ENCODE results near the gene BORA. TPM values are rescaled to one million over a fixed set of nuclear protein-coding genes. Genes with fewer than 3 reads are reported as not detected.
"Not testable (repeated sequence)": the region's sequence is repeated elsewhere in the genome, so short reads cannot be mapped to it uniquely, and the experiment has no call there.

BORA gene
- total and polyA plus RNA-seq, 8 donors: 2.0 to 8.5 (median 3.4) TPM

DNA sequence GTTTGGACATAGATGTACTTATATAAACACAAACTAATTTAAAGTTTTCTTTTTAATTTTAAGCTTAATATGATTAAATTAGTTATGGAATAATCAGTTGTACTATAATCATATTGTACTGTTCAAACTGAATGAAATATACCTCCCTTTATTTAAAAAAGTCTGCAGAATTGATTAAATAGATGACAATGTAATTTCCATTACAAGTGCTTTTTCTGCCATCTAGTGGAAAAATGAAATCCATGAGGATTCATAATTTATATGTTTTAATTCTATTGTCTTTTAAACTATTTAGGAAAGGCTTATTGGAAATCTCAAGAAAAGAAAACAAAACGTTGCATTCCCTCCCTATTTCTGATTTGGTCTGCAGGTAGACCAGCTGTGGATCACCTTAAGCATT, 31.1 kb upstream of the BORA start:
- Histone ChIP-seq H3K36me3 (no peaks in the 10 kb centered on the region), H3K4me3 (no peak overlapping the region), H3K27ac (no peak overlapping the region), H3K9me3 (peaks cover 0 to 8% (median 6%) of the 10 kb centered on the region in 4 donors), H3K4me1 (no peaks in the 10 kb centered on the region), H3K27me3 (no peaks in the 10 kb centered on the region)
- intact Hi-C loops (cut with DNase I; ENCODE audit: low total_unique reads): no loop called here
- TF ChIP-seq, protein P1, sequence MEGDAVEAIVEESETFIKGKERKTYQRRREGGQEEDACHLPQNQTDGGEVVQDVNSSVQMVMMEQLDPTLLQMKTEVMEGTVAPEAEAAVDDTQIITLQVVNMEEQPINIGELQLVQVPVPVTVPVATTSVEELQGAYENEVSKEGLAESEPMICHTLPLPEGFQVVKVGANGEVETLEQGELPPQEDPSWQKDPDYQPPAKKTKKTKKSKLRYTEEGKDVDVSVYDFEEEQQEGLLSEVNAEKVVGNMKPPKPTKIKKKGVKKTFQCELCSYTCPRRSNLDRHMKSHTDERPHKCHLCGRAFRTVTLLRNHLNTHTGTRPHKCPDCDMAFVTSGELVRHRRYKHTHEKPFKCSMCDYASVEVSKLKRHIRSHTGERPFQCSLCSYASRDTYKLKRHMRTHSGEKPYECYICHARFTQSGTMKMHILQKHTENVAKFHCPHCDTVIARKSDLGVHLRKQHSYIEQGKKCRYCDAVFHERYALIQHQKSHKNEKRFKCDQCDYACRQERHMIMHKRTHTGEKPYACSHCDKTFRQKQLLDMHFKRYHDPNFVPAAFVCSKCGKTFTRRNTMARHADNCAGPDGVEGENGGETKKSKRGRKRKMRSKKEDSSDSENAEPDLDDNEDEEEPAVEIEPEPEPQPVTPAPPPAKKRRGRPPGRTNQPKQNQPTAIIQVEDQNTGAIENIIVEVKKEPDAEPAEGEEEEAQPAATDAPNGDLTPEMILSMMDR (IDR thresholded peaks at IDR 0.05): peak in 1 of 7 experiments; percentile 31
- TF ChIP-seq POLR2AphosphoS5 (IDR thresholded peaks at IDR 0.05) (no peak), EP300 (IDR thresholded peaks at IDR 0.05) (no peak)
- 0 to 9% (median 6%) methylated on average over 1 of the region's 1 CpG for WGBS, 5 donors
- DNase-seq: peak in 1 of 2 donors; percentile 10

DNA sequence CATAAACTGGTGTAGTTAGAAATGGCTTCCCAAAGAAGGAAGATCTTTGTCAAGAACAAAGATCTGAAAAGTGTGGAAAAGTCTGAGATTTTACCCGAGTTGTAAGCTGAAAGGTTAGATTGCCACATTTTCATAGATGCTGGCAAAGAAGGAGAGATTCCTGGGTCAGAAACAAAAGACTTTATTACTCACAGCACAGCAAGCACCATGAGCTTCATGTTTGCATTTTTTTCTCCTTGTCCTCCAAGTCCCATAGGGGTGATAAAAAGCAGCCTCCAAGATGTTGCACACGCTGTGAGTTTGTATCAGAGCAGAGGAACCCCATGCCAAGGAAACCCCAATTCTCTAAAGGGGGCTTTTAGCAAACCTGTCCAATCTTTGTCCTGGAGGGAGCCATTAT, 29.6 kb upstream of the BORA start:
- Histone ChIP-seq H3K27ac (no peak overlapping the region), H3K36me3 (no peaks in the 10 kb centered on the region), H3K9me3 (peaks cover 0 to 1% (median under 1%) of the 10 kb centered on the region in 4 donors), H3K27me3 (no peaks in the 10 kb centered on the region), H3K4me3 (no peak overlapping the region), H3K4me1 (no peaks in the 10 kb centered on the region)
- no peak for DNase-seq
- intact Hi-C loops (cut with DNase I; ENCODE audit: low total_unique reads): no loop called here
- TF ChIP-seq EP300 (IDR thresholded peaks at IDR 0.05): no peak
- no peak for TF ChIP-seq POLR2AphosphoS5 (IDR thresholded peaks at IDR 0.05)
- no peak for TF ChIP-seq POLR2A (IDR thresholded peaks at IDR 0.05)
- TF ChIP-seq, protein P1 (IDR thresholded peaks at IDR 0.05): no peak
- 75 to 86% (median 79%) methylated on average over 2 of the region's 2 CpGs for WGBS, 5 donors

DNA sequence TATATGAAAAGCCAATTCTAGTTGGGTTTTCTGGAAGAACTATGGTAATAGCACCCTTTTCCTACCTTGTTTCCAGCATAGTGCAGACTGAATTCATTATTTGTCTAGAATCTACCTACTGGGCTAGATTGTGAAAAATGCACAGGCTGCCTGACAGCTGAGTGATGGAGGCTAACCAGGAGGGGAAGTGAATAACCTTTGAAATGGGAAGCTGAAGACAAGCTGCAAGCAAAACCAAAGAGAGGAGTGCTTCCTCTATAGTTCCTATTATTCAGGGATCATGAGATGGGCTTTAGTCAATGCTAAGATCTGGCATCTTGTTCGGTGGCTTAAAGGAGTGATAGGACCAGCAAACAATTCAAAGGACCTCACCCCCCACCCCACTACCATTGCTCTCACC, 27.2 kb upstream of the BORA start:
- no peaks in the 10 kb centered on the region for H3K4me1 ChIP-seq
- H3K36me3 ChIP-seq: peaks cover 0 to under 1% (median under 1%) of the 10 kb centered on the region in 4 donors
- intact Hi-C loops (cut with DNase I; ENCODE audit: low total_unique reads): no loop called here
- no peak for TF ChIP-seq POLR2A (IDR thresholded peaks at IDR 0.05)
- TF ChIP-seq, protein P1 (IDR thresholded peaks at IDR 0.05): no peak
- TF ChIP-seq EP300 (IDR thresholded peaks at IDR 0.05): no peak
- no peak for TF ChIP-seq POLR2AphosphoS5 (IDR thresholded peaks at IDR 0.05)
- H3K27me3 ChIP-seq: no peaks in the 10 kb centered on the region
- no peak overlapping the region for H3K4me3 ChIP-seq
- H3K27ac ChIP-seq: no peak overlapping the region
- H3K9me3 ChIP-seq: no peaks in the 10 kb centered on the region
- WGBS, 5 donors: 25 to 75% (median 71%) methylated on average over 1 of the region's 1 CpG
- DNase-seq: no peak

DNA sequence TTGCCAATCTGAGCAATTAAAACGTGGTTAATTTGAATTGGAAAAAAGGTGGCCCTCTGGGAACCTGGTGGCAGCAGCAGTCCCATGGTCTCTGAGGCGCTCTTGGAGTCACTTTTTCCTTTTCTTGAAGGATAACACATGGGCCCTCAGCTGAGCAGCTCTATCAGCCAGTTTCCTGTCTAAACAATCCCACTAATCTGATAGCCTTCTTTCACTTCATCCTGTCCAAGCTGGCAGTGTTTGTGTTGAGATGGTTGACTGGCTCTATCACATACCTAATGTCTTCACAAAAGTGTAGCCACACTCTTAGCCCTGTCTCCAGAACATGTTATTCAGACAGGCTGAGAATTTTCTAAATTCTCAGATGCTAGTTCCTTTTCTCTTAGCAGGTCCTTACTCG, 10.9 kb upstream of the BORA start:
- intact Hi-C loops (cut with DNase I; ENCODE audit: low total_unique reads): no loop called here
- 59 to 65% (median 61%) methylated on average over 3 of the region's 3 CpGs for WGBS, 5 donors
- H3K4me3 ChIP-seq: no peak overlapping the region
- TF ChIP-seq POLR2AphosphoS5 (IDR thresholded peaks at IDR 0.05) (no peak), EP300 (IDR thresholded peaks at IDR 0.05) (no peak), POLR2A (IDR thresholded peaks at IDR 0.05) (no peak)
- TF ChIP-seq, protein P1 (IDR thresholded peaks at IDR 0.05): no peak
- no peaks in the 10 kb centered on the region for H3K27me3 ChIP-seq
- peaks cover 13 to 61% (median 50%) of the 10 kb centered on the region in 4 donors for H3K36me3 ChIP-seq
- peaks cover 0 to 15% (median 6%) of the 10 kb centered on the region in 4 donors for H3K9me3 ChIP-seq
- DNase-seq: no peak
- no peak overlapping the region for H3K27ac ChIP-seq
- no peaks in the 10 kb centered on the region for H3K4me1 ChIP-seq

DNA sequence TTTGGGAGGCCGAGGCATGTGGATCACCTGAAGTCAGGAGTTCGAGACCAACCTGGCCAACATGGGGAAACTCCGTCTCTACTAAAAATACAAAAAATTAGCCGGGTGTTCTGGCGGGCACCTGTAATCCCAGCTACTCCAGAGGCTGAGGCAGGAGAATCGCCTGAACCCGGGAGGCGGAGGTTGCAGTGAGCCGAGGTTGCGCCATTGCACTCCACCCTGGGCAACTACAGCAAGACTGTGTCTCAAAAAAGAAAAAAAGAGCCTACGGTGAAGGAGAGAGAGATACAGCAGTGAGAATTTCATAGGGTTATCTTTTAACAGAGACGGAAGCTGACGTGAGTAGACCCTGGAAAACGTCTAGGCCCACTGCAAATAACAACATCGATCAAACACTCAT, 1.5 kb upstream of the BORA start:
- H3K27me3 ChIP-seq; H3K9me3 ChIP-seq; DNase-seq; H3K36me3 ChIP-seq; intact Hi-C loops (cut with DNase I; ENCODE audit: low total_unique reads); H3K27ac ChIP-seq: not testable (repeated sequence)
- H3K4me3 ChIP-seq: peak overlapping the region in 2 of 4 donors; percentile 94 to 99
- WGBS, 5 donors: 83 to 91% (median 88%) methylated on average over 15 of the region's 15 CpGs
- peaks cover 0 to 33% (median 32%) of the 10 kb centered on the region in 4 donors for H3K4me1 ChIP-seq
